Fibroblast of the aortic adventitia (primary cell): ENCODE data around the gene LCN6. TPM values are rescaled to one million over a fixed set of nuclear protein-coding genes. Genes with fewer than 3 reads are reported as not detected.

Experiments used
- DNase-seq: peaks from one replicate; pipeline ENCODE4 v3.0.0-alpha.2; 2010; ENCODE audit warnings: low read depth
- H3K4me3 ChIP-seq: 2 replicates; pipeline ENCODE4 v1.5.1; 2011; ENCODE audit warnings: low read depth, mild to moderate bottlenecking, control low read depth, low read length, moderate library complexity
- CTCF ChIP-seq: IDR thresholded peaks from 2 replicates; pipeline ENCODE4 v1.5.1; 2011; ENCODE audit warnings: mild to moderate bottlenecking, low read length, control low read depth, inconsistent platforms; ENCODE audit not compliant: insufficient read depth
- total RNA-seq: library from RNA; depleted of rRNA; stranded (reverse); fragments of >200 nt; gene quantifications from 2 replicates; pipeline ENCODE4 v1.2.3, GENCODE V29; 2012; ENCODE audit warnings: low replicate concordance

The LCN6 gene
- total RNA-seq, 1 donor = not detected

DNA sequence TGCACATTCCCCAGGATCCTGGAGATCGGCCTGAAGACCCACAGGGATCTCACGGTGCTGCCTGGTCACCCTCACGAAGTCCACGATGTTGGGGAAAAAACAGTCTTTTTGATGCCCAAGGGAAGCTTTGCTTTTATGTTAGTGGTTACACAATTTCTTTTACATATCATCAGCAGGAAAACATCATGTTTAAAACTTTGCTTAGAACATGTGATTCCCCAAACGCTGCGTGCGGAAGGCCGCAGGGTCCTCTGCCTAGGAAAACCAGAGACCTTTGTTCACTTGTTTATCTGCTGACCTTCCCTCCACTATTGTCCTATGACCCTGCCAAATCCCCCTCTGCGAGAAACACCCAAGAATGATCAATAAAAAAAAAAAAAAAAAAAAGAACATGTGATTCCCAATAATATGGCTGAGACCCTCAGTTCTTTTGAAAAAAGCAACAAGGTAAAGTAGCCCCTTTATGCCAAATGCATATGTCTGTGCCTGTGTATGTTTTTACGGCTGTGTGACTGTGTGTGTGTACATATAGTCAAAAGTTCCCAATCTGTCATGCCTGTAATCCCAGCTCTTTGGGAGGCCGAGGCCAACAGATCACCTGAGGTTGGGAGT, 49.6 kb downstream of the LCN6 start:
- no peak overlapping the region for H3K4me3 ChIP-seq
- DNase-seq = no peak
- TF ChIP-seq CTCF = no peak

DNA sequence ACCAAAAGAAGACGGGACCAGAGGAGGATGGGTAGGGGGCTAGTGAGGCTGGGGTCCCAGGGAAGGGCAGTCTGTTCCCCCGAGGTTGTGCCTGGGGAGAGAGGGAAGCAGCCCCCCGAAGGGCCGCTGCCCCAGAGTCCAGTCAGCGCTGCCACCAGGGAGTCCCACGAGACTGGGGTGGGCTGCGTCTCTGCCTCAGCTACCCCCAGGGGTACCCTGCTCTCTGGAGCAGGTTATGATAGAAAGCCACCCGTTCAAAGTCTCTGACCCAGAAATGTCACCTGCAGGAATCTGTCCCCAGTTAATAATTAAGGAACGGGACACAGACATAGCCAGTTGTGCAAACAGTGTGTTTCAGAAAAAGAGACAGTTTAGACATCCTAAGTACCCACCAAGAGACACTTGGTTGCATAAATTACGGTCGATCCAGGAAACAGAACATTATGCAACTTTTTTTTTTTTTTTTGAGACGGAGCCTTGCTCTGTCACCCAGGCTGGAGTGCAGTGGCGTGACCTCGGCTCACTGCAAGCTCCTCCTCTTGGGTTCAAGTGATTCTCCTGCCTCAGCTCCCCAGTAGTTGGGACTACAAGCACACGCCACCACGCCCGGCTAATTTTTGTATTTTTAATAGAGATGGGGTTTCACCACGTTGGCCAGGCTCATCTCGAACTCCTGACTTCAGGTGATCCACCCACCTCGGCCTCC, 50.4 kb downstream of the LCN6 start:
- DNase-seq = no peak
- TF ChIP-seq CTCF = no peak
- no peak overlapping the region for H3K4me3 ChIP-seq

- TF ChIP-seq CTCF = no peak
- DNase-seq = peak; percentile 18
Measured at GRCh38 chr9:136697146-136697820, 51.0 kb downstream of the LCN6 start.

DNA sequence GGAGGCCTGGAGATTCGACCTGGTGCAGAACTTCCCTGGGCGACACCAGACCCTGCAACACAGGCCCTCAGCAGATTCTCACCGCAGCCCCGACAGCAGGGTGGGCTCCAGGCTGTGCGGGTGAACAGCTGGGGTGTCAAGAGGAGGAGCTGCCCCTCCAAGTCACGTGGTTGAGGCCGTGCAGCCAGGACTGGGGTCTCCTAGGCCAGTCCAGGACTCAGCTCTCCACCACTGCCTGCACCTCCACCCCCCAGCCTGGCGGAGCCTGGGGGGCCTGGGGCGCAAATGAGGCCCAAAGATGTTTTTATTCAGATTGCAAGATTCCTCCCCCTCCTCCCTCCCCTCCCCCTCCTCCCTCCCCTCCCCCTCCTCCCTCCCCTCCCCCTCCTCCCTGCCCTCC, 51.8 kb downstream of the LCN6 start:
- TF ChIP-seq CTCF = no peak
- no peak for DNase-seq

More at GRCh38 chr9:136697146-136697820, 51.0 kb downstream of the LCN6 start:
- H3K4me3 ChIP-seq = no peak overlapping the region

GRCh38 chr9:136695955-136696354, 52.4 kb downstream of the LCN6 start:
- H3K4me3 ChIP-seq = no peak overlapping the region
- no peak for DNase-seq
- TF ChIP-seq CTCF = no peak

More for the DNA sequence above, 51.8 kb downstream of the LCN6 start:
- no peak overlapping the region for H3K4me3 ChIP-seq

GRCh38 chr9:136695435-136695895, 52.9 kb downstream of the LCN6 start:
- no peak for DNase-seq
- no peak for TF ChIP-seq CTCF
- no peak overlapping the region for H3K4me3 ChIP-seq
